ENCODE data around the gene TACC2. TPM values are rescaled to one million over a fixed set of nuclear protein-coding genes. Genes with fewer than 3 reads are reported as not detected.

The TACC2 gene
- total RNA-seq, 4 donors from 2014 or later: 191 to 400 (median 261) TPM

- H3K4me3 ChIP-seq (ENCODE audit: low read depth, poor library complexity, severe bottlenecking): no peak overlapping the region
- no peak for TF ChIP-seq POLR2A (IDR thresholded peaks at IDR 0.05)
- no peak for TF ChIP-seq CTCF (IDR thresholded peaks at IDR 0.05)
- WGBS, 2 donors: 70 to 72% methylated on average over 7 of the region's 7 CpGs
- peak in 1 of 2 donors; percentile 69 for DNase-seq (ENCODE audit: low spot score in 2 of 2)
- intact Hi-C loops (cut with DNase I; ENCODE audit: low total_unique reads): loop anchor here (10.0 kb wide), 1 partner anchor 285 kb away; the partner anchor contains the start of gene DMBT1
These were observed 291.2 kb downstream of the TACC2 start for GRCh38 chr10:122280156-122280555.

- intact Hi-C loops (cut with DNase I; ENCODE audit: low total_unique reads): loop anchor here (10.0 kb wide), 1 partner anchor 284 kb away; the partner anchor contains the start of gene DMBT1
- WGBS, 2 donors: 87 to 89% methylated on average over 7 of the region's 7 CpGs
- DNase-seq (ENCODE audit: low spot score in 2 of 2): peak in 1 of 2 donors; percentile 17
- no peak overlapping the region for H3K4me3 ChIP-seq (ENCODE audit: low read depth, poor library complexity, severe bottlenecking)
- TF ChIP-seq POLR2A (IDR thresholded peaks at IDR 0.05) (no peak), CTCF (IDR thresholded peaks at IDR 0.05) (no peak)
These were observed 292.2 kb downstream of the TACC2 start for GRCh38 chr10:122281018-122281626.

- no peak overlapping the region for H3K4me3 ChIP-seq (ENCODE audit: low read depth, poor library complexity, severe bottlenecking)
- WGBS, 2 donors: 87 to 89% methylated on average over 8 of the region's 8 CpGs
- TF ChIP-seq CTCF (IDR thresholded peaks at IDR 0.05) (no peak), POLR2A (IDR thresholded peaks at IDR 0.05) (no peak)
- peak in 1 of 2 donors; percentile 50 for DNase-seq (ENCODE audit: low spot score in 2 of 2)
- intact Hi-C loops (cut with DNase I; ENCODE audit: low total_unique reads): loop anchor here (10.0 kb wide), 1 partner anchor 283 kb away; the partner anchor contains the start of gene DMBT1
These were observed 292.8 kb downstream of the TACC2 start for GRCh38 chr10:122281751-122282150.

- DNase-seq (ENCODE audit: low spot score in 2 of 2): peak in 1 of 2 donors; percentile 82
- TF ChIP-seq POLR2A (IDR thresholded peaks at IDR 0.05): no peak
- no peak for TF ChIP-seq CTCF (IDR thresholded peaks at IDR 0.05)
- WGBS, 2 donors: 83 to 84% methylated on average over 9 of the region's 9 CpGs
- no peak overlapping the region for H3K4me3 ChIP-seq (ENCODE audit: low read depth, poor library complexity, severe bottlenecking)
- intact Hi-C loops (cut with DNase I; ENCODE audit: low total_unique reads): loop anchor here (10.0 kb wide), 1 partner anchor 283 kb away; the partner anchor contains the start of gene DMBT1
These were observed 293.3 kb downstream of the TACC2 start for GRCh38 chr10:122282253-122282671.

- 83 to 84% methylated on average over 7 of the region's 7 CpGs for WGBS, 2 donors
- no peak overlapping the region for H3K4me3 ChIP-seq (ENCODE audit: low read depth, poor library complexity, severe bottlenecking)
- TF ChIP-seq POLR2A (IDR thresholded peaks at IDR 0.05): no peak
- TF ChIP-seq CTCF (IDR thresholded peaks at IDR 0.05): no peak
- intact Hi-C loops (cut with DNase I; ENCODE audit: low total_unique reads): loop anchor here (10.0 kb wide), 1 partner anchor 282 kb away; the partner anchor contains the start of gene DMBT1
- DNase-seq (ENCODE audit: low spot score in 2 of 2): peak in 1 of 2 donors; percentile 80
These were observed 293.9 kb downstream of the TACC2 start for GRCh38 chr10:122282909-122283308.

All from lower leg skin (tissue), 4 donors.